NCI-H146 (cell line): Measurements from ENCODE around the gene RNLS.

Experiments
- DNase-seq: peaks from one replicate; lab custom pipeline; 2025; lab: John Stamatoyannopoulos, UW

RNLS gene

DNA sequence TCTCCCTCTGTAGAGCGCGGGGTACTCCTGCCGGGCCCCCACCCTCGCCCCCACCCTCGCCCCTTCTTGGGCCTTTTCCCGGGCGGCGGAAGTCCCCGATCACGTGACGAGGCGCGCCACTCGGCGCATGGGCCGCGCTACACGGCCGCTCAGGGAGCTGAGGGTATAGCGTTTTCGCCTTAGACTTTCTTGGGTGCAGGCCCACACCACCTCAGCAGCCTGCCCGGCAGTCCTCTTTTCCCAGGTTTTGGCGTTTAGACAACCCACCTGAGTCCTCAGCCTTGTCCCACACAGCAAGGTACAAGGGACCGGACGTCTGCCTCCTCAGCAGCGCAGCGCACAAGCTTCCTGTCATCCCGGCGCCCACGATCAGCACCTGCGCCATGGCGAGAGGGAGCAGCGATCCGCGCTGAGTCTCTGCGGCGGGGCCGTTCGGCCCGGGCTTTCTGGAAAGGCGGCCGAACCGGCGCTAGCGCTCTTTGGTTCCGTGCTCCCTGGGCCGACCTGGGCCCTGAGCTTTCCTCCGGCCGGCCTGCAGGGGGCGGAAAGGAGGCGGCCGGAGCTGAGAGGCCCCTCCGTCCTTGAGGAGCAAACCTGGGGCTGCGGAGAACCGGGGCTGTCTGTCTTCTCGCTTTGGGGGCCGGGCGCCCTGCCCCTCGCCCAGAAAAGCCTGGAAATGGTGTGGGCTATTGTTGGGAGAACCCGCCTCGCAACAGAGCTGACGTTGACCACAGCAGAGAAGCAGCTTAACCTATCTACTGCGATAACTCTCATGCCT is at the start of gene RNLS:
RNLS (minus strand) TSS at position 513 of the 778 bp plus-strand sequence.
- DNase-seq: no peak

DNA sequence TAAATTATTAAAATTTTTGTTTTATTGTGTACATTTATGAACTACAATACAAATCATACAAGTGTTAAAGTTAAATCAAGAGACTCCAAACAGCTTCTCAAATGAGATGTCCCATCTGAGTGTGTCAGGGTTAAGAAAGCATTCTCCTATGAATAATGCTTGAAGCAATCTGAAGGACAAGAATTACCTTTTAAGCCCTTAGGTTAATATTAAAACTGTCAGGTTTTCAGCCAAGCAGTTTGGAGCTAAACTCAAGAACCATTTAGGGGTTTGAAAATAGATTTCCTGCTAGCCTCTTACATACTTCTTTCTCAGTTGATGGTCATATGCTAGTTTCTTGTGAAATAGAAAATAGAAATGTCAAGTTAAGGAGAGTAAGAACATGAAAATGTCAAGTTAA is 41.7 kb upstream of the RNLS start:
- no peak for DNase-seq

DNA sequence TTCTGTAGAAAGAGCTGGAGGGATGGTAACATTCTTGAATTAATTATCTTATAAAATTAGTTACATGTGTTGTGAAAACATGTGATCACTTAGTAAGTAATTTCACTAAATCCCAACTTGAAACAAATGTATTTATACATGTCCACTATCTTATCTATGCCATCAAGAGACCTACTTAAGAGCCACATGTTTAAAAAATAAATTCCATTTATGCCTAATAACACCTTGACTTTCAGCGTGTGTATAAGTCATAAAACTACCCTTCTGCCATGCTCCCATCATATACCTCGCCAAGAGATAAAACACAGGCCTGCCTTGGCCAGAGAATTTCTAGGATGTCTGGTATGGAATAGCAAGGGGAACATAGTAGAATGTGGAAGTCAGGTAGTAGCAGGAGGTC is 40.7 kb upstream of the RNLS start:
- no peak for DNase-seq

DNA sequence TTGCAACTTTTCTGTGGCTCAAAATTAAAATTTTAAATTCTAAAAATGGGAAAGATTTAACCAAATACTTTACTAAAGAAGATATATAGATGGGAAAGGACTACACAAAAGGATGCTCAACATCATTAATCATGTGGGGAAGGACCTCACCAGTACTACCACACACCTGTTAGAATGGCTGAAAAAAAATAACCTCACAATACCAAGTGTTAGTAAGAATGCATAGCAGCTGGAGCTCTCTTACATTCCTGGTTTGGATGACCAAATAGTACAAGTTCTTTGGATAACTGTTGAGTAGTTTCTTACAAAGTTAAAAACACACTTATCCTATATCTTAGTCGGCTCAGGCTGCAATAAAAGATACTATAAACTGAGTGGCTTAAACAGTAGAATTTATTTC is 37.3 kb upstream of the RNLS start:
- no peak for DNase-seq

DNA sequence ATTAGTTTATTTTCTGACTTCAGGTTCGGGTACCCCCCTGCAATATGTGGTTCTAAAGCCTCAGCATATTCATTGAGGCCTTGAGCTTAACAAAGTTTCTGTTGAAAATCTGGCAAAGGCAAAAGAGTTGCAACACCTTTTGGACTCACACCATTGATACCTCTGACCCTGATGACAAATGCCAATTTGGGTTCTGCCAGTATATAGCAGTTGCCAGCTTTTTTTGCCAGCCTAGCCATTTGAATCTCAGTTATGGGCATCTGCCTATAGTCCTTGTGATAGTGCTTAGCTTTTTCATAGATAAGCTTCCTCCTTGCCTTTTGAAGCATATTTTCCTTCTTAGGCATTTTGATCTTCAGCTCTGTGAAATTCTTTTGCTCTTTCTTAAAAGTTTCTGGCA is 35.4 kb upstream of the RNLS start:
- DNase-seq: no peak

DNA sequence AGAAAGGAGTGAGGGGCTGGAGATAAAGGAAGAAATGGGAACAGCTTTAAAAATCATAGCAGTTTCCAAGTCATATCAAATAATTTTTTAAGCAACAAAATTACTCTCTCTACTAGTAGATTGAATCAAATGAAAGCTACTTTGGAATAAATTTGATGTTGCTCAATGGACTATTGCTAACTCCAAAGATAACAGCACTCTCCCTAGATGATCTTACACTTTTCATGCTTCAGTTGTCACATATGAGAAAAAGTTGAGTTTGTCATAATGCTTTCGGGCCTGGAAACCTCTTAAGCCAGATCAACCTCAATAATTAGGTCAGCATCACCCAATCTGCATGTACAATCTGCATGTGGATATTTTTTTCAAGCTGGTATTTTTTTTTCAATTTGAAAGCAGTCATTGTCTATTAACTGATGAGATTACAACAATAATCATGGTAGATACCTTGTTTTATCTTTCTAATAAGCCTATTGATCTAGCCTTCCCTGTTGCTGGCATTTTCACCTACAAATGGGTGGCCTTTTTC is 34.7 kb upstream of the RNLS start:
- DNase-seq: no peak

DNA sequence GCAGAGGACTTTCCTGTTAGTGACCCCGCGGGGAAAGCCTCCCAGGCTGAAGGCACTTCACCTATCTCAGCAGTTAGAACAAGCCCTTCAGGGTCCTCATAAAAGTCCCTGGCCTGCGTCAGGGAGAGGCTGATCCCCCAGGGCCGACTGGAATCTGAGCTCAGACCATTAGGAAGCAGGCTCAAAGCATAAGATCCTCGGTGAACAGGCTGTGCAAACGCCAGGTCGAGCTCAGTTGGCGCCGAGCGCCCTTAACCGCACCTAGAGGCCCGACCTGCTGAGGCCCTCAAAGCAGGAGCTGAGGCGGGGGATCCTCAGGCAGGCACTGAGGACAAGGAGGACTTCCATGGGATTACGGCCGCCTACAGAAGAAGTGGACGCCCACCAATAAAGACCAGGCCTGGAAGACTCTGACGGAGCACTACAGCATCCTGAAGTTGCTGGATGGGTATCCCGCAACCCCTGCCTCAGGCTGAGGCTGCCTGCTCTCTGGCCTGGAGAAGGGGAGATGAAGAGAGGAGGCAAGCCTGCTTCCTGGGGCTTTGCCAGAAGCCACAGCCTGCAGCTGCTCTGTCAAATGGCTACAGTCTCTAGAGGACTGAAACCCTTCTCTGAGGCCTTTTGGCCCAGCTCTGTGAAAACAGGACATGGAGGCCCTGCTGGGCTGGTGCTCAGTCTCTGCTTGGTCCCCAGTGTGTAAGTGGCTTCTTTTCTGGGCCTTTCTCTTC is 33.3 kb upstream of the RNLS start:
- DNase-seq: no peak

DNA sequence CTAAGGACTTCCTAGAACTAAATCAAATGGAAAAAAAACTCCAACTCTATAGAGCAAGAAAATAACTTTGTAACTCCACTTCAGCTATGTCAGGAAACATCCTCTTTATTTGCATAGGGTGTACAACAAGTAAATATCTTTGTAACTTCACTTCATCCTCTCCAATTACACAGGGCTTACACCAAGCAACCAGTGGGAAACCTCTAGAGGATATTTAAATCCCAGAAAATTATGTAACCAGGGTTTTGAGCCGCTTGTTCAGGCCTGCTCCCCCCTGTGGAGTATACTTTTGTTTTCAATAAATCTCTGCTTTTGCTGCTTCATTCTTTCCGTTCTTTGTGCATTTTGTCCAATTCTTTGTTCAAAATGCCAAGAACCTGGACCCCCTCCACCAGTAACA is 25.7 kb upstream of the RNLS start:
- DNase-seq: no peak

DNA sequence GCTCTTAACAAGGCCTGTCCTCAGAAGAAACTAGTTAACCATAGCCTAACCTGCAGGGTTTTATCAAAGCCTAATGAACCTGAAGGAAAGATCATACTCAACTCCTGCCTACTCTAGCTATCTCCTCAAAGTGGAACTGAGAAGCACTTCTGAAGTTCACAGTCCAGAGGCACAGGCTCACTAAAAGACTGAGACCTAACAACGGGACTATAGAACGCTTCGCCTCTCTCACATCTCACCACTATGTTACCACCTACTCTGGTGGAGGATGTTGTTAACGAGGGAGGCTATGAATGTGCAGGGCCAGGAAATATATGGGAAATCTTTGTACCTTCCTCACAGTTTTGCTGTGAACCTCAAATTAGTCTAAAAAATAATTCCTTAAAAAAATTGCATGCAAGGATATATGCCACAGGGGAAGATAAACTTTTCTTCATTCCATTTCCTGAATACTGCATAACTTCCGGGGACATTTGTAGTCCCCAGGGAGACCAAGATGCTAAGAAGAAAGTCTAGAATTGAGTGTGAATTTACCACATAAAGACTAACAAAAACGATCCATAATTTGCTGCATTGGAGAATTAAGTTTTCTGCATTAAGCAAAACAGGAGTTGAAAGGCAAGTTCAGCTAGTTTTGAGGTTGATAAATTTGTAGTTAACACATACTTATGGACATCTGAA is 25.1 kb upstream of the RNLS start:
- no peak for DNase-seq

DNA sequence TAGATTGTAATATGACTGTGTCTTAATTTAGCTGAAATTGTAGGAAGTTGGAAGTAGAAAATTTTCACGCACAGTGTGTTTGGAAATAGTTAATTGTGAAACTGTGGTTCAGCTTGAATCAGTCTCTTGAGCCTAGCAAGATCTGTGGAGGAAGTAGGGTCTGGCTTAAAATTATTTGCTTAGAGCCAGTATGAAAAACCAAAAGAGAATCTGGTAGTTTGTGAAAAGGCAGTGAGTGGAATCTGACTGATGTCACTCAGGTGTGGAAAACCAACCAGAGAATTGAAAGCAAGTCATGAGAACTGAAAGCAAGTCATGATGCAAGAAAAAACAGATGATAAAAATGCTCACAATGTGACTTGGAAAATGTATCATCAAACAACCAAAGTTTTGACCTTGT is 14.9 kb upstream of the RNLS start:
- no peak for DNase-seq

DNA sequence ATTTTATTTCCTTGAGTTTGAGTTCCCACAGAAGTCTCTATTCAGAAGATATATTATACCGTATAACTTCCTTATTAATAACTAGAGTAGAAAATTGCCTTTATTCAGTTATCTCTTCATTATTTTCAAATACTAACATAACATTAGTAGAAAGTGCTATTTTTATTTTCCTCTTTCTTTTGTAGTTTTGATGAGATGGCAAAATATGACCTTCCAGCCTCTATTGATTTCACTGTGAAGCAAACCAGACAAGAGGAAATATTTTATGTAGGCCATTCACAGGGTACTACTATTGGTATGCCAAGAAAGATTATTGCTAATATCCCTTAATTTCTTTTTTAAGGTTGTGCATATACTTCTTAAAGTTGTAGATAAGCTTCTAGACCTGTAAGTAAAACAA is 11.4 kb upstream of the RNLS start:
- no peak for DNase-seq

DNA sequence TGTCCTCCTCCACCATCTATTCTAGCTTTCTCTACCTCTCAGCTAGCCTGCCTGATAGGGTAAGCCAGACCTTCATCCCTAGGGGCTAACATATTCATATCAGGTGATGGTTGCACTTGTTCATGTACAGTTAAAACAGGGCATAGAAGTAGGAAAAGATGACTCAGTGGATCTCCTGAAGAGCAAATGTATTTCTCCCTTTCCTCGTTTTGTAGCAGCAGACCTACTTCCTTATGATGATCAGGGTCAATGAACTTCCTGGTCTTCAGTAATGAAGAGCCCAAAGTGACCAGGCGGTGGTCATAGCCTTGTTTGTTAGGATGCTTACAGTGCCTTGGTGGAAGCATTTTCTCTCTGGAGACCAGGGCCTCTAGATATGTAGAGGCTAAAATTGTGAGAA is 9.8 kb upstream of the RNLS start:
- DNase-seq: no peak

DNA sequence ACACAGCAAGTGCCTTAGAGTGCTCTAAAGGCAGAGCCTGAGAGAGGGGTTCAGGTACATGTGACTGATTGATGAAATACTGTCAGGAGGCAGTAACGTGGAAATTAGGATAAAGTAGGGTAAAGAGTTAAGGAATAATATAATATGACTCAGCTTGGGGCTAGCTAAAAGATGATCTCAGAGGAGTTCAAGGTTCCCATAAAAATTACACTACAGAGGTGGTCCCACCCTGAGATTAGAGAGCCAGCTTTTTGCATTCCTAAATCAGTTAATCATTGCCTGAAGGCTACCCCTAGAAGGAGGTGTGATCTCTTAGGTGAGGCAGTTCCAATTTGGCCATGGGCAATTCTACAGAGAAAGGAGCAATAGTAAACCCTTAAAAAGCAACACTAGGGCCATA is 9.3 kb upstream of the RNLS start:
- no peak for DNase-seq

DNA sequence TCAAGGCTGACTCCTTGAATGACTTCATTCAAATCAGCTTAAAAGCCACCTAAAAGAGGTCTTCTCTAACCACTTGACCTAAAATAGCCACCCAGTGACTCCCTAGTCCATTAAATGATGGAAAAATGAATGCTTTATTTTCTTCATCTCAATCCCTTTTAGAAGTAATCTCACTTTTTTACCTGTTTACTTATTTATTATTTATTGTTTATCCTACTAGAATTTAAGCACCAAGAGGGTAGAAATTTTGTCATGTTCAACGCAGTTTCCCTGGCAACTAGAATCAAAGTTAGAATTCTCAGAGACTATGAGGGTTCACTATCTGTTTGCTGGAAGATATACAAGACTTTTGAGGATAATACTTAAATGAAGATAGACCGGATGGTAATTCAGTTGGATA is 3.3 kb upstream of the RNLS start, which contains the start of gene LIPJ:
LIPJ (plus strand) TSS at position 301 of the 400 bp plus-strand sequence. CDS start 3,926 bp downstream, outside the sequence.
- no peak for DNase-seq

DNA sequence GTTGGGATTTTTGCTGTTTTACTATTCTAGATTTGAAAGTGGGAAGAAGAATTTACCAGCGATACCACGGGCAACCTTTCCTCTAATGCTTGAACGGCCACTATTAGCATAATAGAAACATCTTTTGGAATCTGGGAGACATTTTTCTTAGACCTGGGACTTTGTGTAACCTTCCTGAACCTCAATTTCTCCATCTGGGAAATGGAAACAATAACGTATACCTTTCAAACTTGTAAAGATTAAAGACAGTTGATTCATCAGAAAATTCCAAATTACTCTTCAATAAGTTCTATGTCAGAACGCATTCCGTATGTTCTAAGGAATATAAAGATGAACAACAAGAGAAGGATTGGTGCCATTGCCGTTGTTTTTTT is 453 bp upstream of the RNLS start:
- no peak for DNase-seq

DNA sequence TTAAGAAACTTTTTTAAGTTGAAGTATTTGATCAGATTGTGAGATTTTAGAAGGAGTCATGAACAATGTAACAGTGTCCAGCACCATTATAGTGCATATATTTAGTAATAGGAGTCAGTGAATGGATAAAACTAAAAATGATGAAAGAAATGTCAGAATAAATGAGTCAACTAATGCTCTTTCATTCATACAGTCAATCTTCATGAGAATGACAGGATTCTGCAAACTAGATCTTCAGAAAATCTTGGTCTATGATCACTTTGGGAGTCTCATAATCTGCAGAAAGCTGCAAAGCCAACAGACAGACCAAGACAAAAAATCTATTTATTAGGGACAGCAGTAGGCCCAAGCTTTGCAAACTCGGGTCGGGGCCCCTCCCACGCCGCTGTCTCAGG is 710 bp downstream of the RNLS start:
- no peak for DNase-seq

DNA sequence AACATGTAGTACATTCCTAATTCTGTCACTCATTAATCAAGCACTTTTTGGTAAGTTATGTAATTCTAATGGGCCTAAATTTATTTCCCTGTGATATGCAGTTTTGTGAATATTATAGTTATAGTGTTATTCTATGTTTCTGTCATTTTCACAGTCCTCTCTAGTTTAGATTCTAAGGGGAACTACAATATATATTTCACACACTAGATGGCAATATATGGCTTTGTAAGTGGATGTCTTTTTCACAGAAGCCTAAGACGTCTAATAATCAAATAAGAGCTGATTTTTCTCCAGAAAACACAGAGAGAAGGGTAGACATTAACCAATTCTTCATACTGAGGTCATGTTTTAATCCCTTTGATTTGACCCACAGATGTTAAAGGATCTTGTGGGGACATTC is 18.0 kb downstream of the RNLS start:
- DNase-seq: peak; percentile 11

DNA sequence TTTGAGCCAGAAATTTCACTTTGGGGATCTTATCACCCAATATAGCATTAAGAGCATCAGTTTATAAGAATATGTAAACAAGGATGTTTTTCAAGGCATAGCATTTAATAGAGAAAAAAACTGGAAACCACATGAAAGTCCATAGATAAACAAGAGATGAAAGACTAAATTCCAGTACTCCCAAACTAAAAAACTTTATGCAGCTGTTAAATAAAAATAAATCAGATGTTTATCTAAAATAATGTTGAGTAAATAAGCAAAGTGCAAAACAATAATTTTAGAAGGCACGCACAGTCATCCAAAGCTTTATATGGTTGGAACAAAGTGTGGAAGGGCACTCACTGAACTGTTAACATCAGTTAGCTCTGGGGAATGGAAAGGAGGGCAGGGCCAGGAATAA is 21.0 kb downstream of the RNLS start:
- no peak for DNase-seq

DNA sequence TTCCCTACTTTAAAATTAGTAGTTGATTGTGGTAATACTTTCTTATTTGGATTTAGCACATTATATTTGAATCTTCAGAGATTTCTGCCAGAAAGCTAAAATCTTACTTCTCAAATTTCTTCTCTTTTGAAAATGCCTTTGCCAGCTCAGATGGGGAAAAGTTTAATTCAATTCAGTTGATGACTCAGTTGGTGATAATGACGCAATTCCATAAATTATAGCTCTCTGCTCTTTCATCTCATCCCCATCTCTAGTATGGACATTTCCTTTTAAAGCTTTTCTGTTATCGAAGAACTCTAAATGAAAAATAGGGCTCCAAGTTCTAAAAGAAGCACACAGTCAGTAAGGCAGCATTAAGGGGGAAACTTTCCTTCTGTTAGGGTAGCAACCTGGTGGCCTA is 25.5 kb downstream of the RNLS start:
- DNase-seq: no peak

DNA sequence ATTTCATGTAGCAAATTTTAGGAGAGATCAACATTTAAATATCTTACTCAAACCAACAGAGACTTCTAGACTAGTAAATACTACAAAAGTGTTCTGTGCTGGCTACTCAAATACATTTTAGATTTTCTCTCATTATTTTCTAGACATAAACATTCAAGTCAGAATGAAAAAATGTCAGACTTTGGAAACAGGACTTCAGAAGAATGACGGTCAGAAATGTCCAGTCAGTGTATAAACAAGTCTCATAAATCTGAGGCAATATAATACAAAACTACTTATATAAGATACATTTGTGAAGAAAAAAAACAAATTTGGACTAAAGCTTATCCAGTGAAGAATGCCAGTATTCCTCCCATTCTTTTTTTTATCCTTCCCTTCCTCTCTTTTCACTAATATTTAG is 25.9 kb downstream of the RNLS start:
- no peak for DNase-seq

DNA sequence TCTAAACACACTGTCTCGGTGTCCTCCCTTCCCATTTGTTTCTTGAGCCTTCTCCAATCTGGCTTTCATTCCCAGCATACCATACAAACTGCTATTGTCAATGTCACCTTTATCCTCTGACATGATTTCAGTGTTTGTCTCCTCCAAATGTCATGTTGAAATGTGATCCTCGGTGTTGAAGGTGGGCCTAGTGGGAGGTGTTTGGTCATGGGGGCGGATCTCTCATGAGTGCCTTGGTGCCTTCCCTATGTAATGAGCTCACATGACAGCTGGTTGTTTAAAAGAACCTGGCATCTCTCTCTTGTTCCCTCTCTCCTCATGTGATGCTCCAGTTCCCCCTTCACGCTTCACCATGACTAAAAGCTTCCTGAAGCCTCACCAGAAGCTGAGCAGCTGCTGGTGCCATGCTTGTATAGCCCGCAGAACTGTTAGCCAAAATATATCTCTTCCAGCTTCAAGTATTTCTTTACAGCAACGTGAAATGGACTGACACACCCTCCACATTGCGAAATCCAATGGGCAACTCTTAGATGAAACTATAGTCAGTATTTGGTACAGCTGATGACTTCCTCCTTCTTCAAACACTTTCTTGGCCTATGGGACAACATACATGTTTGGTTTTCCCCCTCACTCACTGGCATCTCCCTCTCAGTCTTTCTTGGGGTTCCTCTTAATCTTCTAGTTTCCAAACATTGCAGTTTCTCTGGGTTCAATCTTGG is 27.8 kb downstream of the RNLS start:
- DNase-seq: no peak

DNA sequence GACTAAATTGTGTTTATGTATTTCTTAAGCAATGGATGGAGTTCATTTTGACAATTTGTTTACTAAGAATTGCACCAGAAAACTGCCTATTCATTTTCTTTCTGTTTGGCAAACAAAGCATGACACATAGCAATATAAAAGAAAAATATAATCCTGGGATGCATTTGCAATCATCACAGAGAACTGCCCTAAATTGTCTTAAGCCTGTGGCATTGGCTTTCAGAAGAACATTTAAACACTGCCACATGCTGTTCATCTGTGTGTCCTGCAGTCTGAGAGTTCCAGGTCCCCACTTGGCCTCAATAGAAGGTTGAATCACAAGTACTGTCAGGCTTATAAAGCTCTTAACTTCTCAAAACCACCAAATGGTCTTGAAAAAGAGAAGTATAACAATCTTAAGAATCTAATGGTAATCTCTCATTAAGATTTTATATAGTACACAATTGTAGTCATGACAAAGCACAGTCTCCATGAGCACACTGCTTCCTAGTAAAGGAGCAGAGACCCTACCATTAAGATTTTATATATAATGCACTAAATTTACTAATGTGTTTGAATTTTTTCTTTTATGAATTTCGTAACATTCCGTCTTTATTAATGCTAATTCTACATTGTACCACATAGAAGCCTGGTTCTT is 29.9 kb downstream of the RNLS start:
- peak; percentile 59 for DNase-seq
